ENCODE measurements around the gene PSD2.

Gene PSD2

GRCh38 chr5:139814191-139814601 is 18.6 kb downstream of the PSD2 start:
- DNase-seq (ENCODE audit: low read depth in 1 of 2, low spot score in 1 of 2): no peak
- in situ Hi-C loops (cut with HindIII; ENCODE audit: low pct_unique_long_range_greater_than_20kb, low sequenced_read_pairs): no loop called here
- TF ChIP-seq JUND (IDR thresholded peaks at IDR 0.05; ENCODE audit: low read depth): no peak

GRCh38 chr5:139814704-139815280 is 19.2 kb downstream of the PSD2 start:
- in situ Hi-C loops (cut with HindIII; ENCODE audit: low pct_unique_long_range_greater_than_20kb, low sequenced_read_pairs): no loop called here
- TF ChIP-seq JUND (IDR thresholded peaks at IDR 0.05; ENCODE audit: low read depth): no peak
- DNase-seq (ENCODE audit: low read depth in 1 of 2, low spot score in 1 of 2): no peak

- TF ChIP-seq JUND (IDR thresholded peaks at IDR 0.05; ENCODE audit: low read depth): no peak
- no peak for DNase-seq (ENCODE audit: low read depth in 1 of 2, low spot score in 1 of 2)
- in situ Hi-C loops (cut with HindIII; ENCODE audit: low pct_unique_long_range_greater_than_20kb, low sequenced_read_pairs): no loop called here
These were observed 21.0 kb downstream of the PSD2 start for GRCh38 chr5:139816566-139816965.

- DNase-seq (ENCODE audit: low read depth in 1 of 2, low spot score in 1 of 2): no peak
- in situ Hi-C loops (cut with HindIII; ENCODE audit: low pct_unique_long_range_greater_than_20kb, low sequenced_read_pairs): no loop called here
- no peak for TF ChIP-seq JUND (IDR thresholded peaks at IDR 0.05; ENCODE audit: low read depth)
These were observed 21.8 kb downstream of the PSD2 start for GRCh38 chr5:139817362-139817761.

- no peak for DNase-seq (ENCODE audit: low read depth in 1 of 2, low spot score in 1 of 2)
- no peak for TF ChIP-seq JUND (IDR thresholded peaks at IDR 0.05; ENCODE audit: low read depth)
- in situ Hi-C loops (cut with HindIII; ENCODE audit: low pct_unique_long_range_greater_than_20kb, low sequenced_read_pairs): no loop called here
These were observed 22.4 kb downstream of the PSD2 start for GRCh38 chr5:139817970-139818369.

- no peak for TF ChIP-seq JUND (IDR thresholded peaks at IDR 0.05; ENCODE audit: low read depth)
- in situ Hi-C loops (cut with HindIII; ENCODE audit: low pct_unique_long_range_greater_than_20kb, low sequenced_read_pairs): no loop called here
- no peak for DNase-seq (ENCODE audit: low read depth in 1 of 2, low spot score in 1 of 2)
These were observed 24.5 kb downstream of the PSD2 start for GRCh38 chr5:139820130-139820529.

- TF ChIP-seq JUND (IDR thresholded peaks at IDR 0.05; ENCODE audit: low read depth): no peak
- DNase-seq (ENCODE audit: low read depth in 1 of 2, low spot score in 1 of 2): no peak
- in situ Hi-C loops (cut with HindIII; ENCODE audit: low pct_unique_long_range_greater_than_20kb, low sequenced_read_pairs): no loop called here
These were observed 25.0 kb downstream of the PSD2 start for GRCh38 chr5:139820606-139821005.

GRCh38 chr5:139821806-139822552 is 26.4 kb downstream of the PSD2 start:
- in situ Hi-C loops (cut with HindIII; ENCODE audit: low pct_unique_long_range_greater_than_20kb, low sequenced_read_pairs): no loop called here
- no peak for TF ChIP-seq JUND (IDR thresholded peaks at IDR 0.05; ENCODE audit: low read depth)
- no peak for DNase-seq (ENCODE audit: low read depth in 1 of 2, low spot score in 1 of 2)

GRCh38 chr5:139822553-139823425 is 27.2 kb downstream of the PSD2 start:
- in situ Hi-C loops (cut with HindIII; ENCODE audit: low pct_unique_long_range_greater_than_20kb, low sequenced_read_pairs): no loop called here
- no peak for DNase-seq (ENCODE audit: low read depth in 1 of 2, low spot score in 1 of 2)
- TF ChIP-seq JUND (IDR thresholded peaks at IDR 0.05; ENCODE audit: low read depth): no peak

GRCh38 chr5:139823757-139824355 is 28.2 kb downstream of the PSD2 start:
- no peak for TF ChIP-seq JUND (IDR thresholded peaks at IDR 0.05; ENCODE audit: low read depth)
- in situ Hi-C loops (cut with HindIII; ENCODE audit: low pct_unique_long_range_greater_than_20kb, low sequenced_read_pairs): no loop called here
- DNase-seq (ENCODE audit: low read depth in 1 of 2, low spot score in 1 of 2): no peak

GRCh38 chr5:139825690-139826089 is 30.1 kb downstream of the PSD2 start:
- in situ Hi-C loops (cut with HindIII; ENCODE audit: low pct_unique_long_range_greater_than_20kb, low sequenced_read_pairs): no loop called here
- TF ChIP-seq JUND (IDR thresholded peaks at IDR 0.05; ENCODE audit: low read depth): no peak
- no peak for DNase-seq (ENCODE audit: low read depth in 1 of 2, low spot score in 1 of 2)

- in situ Hi-C loops (cut with HindIII; ENCODE audit: low pct_unique_long_range_greater_than_20kb, low sequenced_read_pairs): no loop called here
- no peak for DNase-seq (ENCODE audit: low read depth in 1 of 2, low spot score in 1 of 2)
- no peak for TF ChIP-seq JUND (IDR thresholded peaks at IDR 0.05; ENCODE audit: low read depth)
These were observed 32.7 kb downstream of the PSD2 start for GRCh38 chr5:139828207-139828895.

Measured in T47D (cell line).